ENCODE results near the gene PRM2. TPM values are rescaled to one million over a fixed set of nuclear protein-coding genes. Genes with fewer than 3 reads are reported as not detected.

Gene PRM2
- total RNA-seq, 1 experiment from 2014 or later = not detected

DNA sequence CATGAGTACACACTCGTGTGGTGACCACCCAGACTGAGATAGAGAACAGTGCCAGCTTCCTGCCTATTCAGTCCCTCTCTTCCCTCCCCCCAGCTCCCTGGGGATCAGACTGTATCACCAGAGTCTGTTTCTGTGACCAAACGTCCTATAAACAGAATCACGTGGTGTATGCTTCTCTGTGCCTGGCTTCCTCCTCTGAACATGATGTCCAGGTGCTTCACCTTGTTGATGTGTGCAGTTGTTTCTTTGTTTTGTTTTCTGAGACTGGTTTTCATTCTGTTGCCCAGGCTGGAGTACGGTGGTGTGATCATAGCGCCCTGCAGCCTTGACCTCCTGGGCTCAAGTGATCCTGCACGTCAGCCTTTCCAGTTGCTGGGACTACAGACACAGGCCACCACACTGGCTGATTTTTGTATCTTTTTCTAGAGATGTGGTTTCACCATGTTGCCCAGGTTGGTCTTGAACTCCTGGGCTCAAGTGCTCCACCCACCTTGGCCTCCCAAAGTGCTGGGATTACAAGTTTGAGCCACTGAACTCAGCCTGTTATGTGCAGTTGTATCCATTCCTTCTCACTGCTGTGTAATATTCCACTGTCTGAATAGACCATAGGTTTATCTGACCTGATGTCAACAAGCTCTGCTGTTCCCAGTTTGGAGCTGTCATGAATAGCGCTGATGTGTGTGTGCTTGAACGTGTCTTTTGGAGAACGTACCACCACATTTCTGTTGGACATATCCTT lies 33.8 kb upstream of the PRM2 start:
- peaks cover 14% of the 10 kb centered on the region for H3K4me1 Mint-ChIP-seq (ENCODE audit: low read depth, unreplicated experiment)
- H3K9me3 ChIP-seq = no peaks in the 10 kb centered on the region
- H3K27me3 ChIP-seq (replicated peaks; ENCODE audit: control insufficient read depth, insufficient read depth, low read length) = no peaks in the 10 kb centered on the region
- no peaks in the 10 kb centered on the region for H3K36me3 ChIP-seq (ENCODE audit: control insufficient read depth, insufficient read depth, low read length)
- DNase-seq = no peak
- H3K9me3 Mint-ChIP-seq (ENCODE audit: unreplicated experiment) = no peaks in the 10 kb centered on the region
- H3K27ac Mint-ChIP-seq (ENCODE audit: unreplicated experiment) = no peak overlapping the region
- no peak overlapping the region for H3K4me3 Mint-ChIP-seq (ENCODE audit: unreplicated experiment)
- BruUV-seq (replicated peaks) = no TSS peak
- H3K27me3 Mint-ChIP-seq (ENCODE audit: insufficient read depth, unreplicated experiment) = no peaks in the 10 kb centered on the region
- intact Hi-C loops (cut with micrococcal nuclease; ENCODE audit: unreplicated experiment) = no loop called here
- ChIA-PET POLR2A (no interaction called here), CTCF (no interaction called here)
- H3K4me1 ChIP-seq = peaks cover 31% of the 10 kb centered on the region
- TF ChIP-seq, protein P1, sequence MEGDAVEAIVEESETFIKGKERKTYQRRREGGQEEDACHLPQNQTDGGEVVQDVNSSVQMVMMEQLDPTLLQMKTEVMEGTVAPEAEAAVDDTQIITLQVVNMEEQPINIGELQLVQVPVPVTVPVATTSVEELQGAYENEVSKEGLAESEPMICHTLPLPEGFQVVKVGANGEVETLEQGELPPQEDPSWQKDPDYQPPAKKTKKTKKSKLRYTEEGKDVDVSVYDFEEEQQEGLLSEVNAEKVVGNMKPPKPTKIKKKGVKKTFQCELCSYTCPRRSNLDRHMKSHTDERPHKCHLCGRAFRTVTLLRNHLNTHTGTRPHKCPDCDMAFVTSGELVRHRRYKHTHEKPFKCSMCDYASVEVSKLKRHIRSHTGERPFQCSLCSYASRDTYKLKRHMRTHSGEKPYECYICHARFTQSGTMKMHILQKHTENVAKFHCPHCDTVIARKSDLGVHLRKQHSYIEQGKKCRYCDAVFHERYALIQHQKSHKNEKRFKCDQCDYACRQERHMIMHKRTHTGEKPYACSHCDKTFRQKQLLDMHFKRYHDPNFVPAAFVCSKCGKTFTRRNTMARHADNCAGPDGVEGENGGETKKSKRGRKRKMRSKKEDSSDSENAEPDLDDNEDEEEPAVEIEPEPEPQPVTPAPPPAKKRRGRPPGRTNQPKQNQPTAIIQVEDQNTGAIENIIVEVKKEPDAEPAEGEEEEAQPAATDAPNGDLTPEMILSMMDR (IDR thresholded peaks at IDR 0.05; ENCODE audit: insufficient read depth in 1 of 2, low read depth in 1 of 2, low read length in 1 of 2, severe bottlenecking in 1 of 2, unreplicated experiment in 1 of 2) = no peak
- peaks cover 12% of the 10 kb centered on the region for H3K36me3 Mint-ChIP-seq (ENCODE audit: insufficient read depth, unreplicated experiment)
- no peak overlapping the region for H3K4me3 ChIP-seq (ENCODE audit: low read depth, low read length)

DNA sequence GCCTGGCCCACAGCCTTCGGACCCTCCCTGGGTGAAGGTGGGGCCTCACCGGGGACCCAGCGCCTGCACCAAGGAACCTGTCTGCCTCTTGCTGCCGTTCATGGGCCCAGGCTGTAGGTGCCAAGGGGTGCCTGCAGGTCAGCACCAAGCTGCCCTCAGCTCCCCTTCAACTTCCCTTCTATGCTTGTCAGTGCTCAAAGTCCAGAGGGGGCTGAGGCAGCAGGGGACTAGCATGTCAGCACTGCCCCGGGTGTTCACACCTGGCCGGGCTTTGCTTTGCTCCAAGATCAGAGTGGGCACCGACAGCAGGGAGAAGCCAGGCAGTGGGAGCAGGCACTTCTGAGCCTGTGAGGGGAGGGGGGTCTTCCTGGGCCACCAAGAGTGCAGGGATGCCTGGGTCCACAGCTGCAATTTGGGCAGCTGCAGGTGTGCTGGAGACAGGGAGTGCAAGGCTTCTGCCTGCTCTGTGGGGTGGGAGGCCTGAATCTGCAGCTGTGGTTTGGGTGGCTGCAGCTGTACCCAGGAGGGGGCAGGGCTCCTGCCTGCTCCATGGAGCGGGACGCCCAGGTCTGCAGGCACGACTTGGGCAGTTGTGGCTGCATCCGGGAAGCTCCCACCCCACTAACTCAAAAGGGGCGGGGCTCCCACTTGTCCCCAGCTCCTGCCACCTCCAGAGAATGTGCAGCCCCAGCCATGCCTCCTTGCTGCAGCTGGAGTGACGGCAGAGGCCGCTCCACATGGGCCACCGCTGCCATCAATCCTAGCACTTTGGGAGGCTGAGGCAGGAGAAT lies 32.4 kb upstream of the PRM2 start:
- no peaks in the 10 kb centered on the region for H3K9me3 Mint-ChIP-seq (ENCODE audit: unreplicated experiment)
- CTCF ChIA-PET = no interaction called here
- POLR2A ChIA-PET = interaction anchor here (0.5 kb wide), 1 partner anchor 10 kb away, joined by 5 read pairs; no protein-coding TSS in a partner anchor

More for the DNA sequence above, 32.4 kb upstream of the PRM2 start:
- Histone ChIP-seq H3K4me1 (peaks cover 18% of the 10 kb centered on the region), H3K27me3 (replicated peaks; ENCODE audit: control insufficient read depth, insufficient read depth, low read length) (no peaks in the 10 kb centered on the region), H3K4me3 (ENCODE audit: low read depth, low read length) (no peak overlapping the region), H3K36me3 (ENCODE audit: control insufficient read depth, insufficient read depth, low read length) (no peaks in the 10 kb centered on the region), H3K9me3 (no peaks in the 10 kb centered on the region)
- Mint-ChIP-seq H3K27me3 (ENCODE audit: insufficient read depth, unreplicated experiment) (no peaks in the 10 kb centered on the region), H3K4me1 (ENCODE audit: low read depth, unreplicated experiment) (peaks cover 11% of the 10 kb centered on the region), H3K4me3 (ENCODE audit: unreplicated experiment) (no peak overlapping the region), H3K36me3 (ENCODE audit: insufficient read depth, unreplicated experiment) (peaks cover 8% of the 10 kb centered on the region), H3K27ac (ENCODE audit: unreplicated experiment) (no peak overlapping the region)
- BruUV-seq (replicated peaks) = no TSS peak
- TF ChIP-seq, protein P1 (IDR thresholded peaks at IDR 0.05; ENCODE audit: insufficient read depth in 1 of 2, low read depth in 1 of 2, low read length in 1 of 2, severe bottlenecking in 1 of 2, unreplicated experiment in 1 of 2) = no peak
- intact Hi-C loops (cut with micrococcal nuclease; ENCODE audit: unreplicated experiment) = no loop called here
- DNase-seq = no peak
